CD8-positive, alpha-beta memory T cell (primary cell): ENCODE results near the gene MGMT. TPM values are rescaled to one million over a fixed set of nuclear protein-coding genes. Genes with fewer than 3 reads are reported as not detected.
A peak's percentile ranks its signal among the peaks of the same experiment; 100 is the strongest.

ENCODE experiments used
- CTCF ChIA-PET: fragments of 350-600 bp; sonication (Branson Sonifier 250); formaldehyde crosslinking; loops from one replicate; lab custom pipeline; 2021; ENCODE audit warnings: antibody characterized with exemption; lab: Charles Lee
- POLR2A ChIA-PET: fragments of 350-600 bp; sonication (Branson Sonifier 250); formaldehyde crosslinking; loops from one replicate; lab custom pipeline; 2021; ENCODE audit warnings: antibody characterized with exemption; lab: Charles Lee
- DNase-seq, 5 donors: peaks; one replicate each; pipeline versions ENCODE4 v3.0.0 to v3.0.0-alpha.2; 2020 to 2022; ENCODE audit warnings: mixed read lengths in 1 of 5
- H3K27ac ChIP-seq: one replicate; pipeline ENCODE4 v1.7.0; 2013; ENCODE audit warnings: low read depth, mild to moderate bottlenecking, low read length, moderate library complexity
- H3K27me3 ChIP-seq: 2 replicates; pipeline ENCODE4 v1.7.0; 2013; ENCODE audit warnings: low read length, mild to moderate bottlenecking; ENCODE audit not compliant: insufficient read depth, poor library complexity, severe bottlenecking
- H3K36me3 ChIP-seq: 2 replicates; pipeline ENCODE4 v1.7.0; 2013; ENCODE audit warnings: mild to moderate bottlenecking, low read length, moderate library complexity; ENCODE audit not compliant: insufficient read depth
- H3K4me1 ChIP-seq: 2 replicates; pipeline ENCODE4 v1.7.0; 2013; ENCODE audit warnings: mild to moderate bottlenecking, low read length, moderate library complexity; ENCODE audit not compliant: insufficient read depth
- H3K4me3 ChIP-seq: 2 replicates; pipeline ENCODE4 v1.7.0; 2013; ENCODE audit warnings: mild to moderate bottlenecking, low read length
- H3K9me3 ChIP-seq: 2 replicates; pipeline ENCODE4 v1.7.0; 2013; ENCODE audit warnings: mild to moderate bottlenecking, low read length
- H3K27ac Mint-ChIP-seq, 8 donors: one replicate each; pipeline ENCODE4 v1.8.0; 2020 to 2021; ENCODE audit warnings: mixed read lengths in 8 of 8, mild to moderate bottlenecking in 6 of 8, inconsistent platforms in 3 of 8, moderate library complexity in 3 of 8
- H3K27me3 Mint-ChIP-seq, 2 donors: one replicate each; pipeline ENCODE4 v1.8.0; 2020 to 2021; ENCODE audit warnings: mixed read lengths in 2 of 2, mild to moderate bottlenecking in 1 of 2, moderate library complexity in 1 of 2
- H3K36me3 Mint-ChIP-seq, 3 donors: one replicate each; pipeline ENCODE4 v1.8.0; 2020 to 2021; ENCODE audit warnings: mixed read lengths in 3 of 3, inconsistent platforms in 1 of 3, mild to moderate bottlenecking in 1 of 3
- H3K4me1 Mint-ChIP-seq, 3 donors: one replicate each; pipeline ENCODE4 v1.8.0; 2020 to 2021; ENCODE audit warnings: mixed read lengths in 3 of 3, inconsistent platforms in 1 of 3, mild to moderate bottlenecking in 1 of 3
- H3K4me3 Mint-ChIP-seq, 7 donors: one replicate each; pipeline ENCODE4 v1.8.0; 2020 to 2021; ENCODE audit warnings: mixed read lengths in 7 of 7, mild to moderate bottlenecking in 6 of 7, moderate library complexity in 4 of 7, inconsistent platforms in 2 of 7
- H3K9me3 Mint-ChIP-seq, 5 donors: one replicate each; pipeline ENCODE4 v1.8.0; 2020 to 2022; ENCODE audit warnings: mixed read lengths in 5 of 5, mild to moderate bottlenecking in 3 of 5, moderate library complexity in 2 of 5, inconsistent platforms in 1 of 5
- polyA plus RNA-seq: library from polyadenylated mRNA; unstranded; fragments of 300-500 nt; fragmentation: Illumina TruSeq; gene quantifications from one replicate; pipeline ENCODE4 v1.2.3, GENCODE V29; 2021
- total RNA-seq, 2 experiments: library from RNA; stranded (reverse); gene quantifications; one replicate each; pipeline ENCODE4 v1.2.3, GENCODE V29; 2021

The MGMT gene
- total and polyA plus RNA-seq, 3 experiments from 2014 or later: 19.7 to 31.7 (median 22.4) TPM

DNA sequence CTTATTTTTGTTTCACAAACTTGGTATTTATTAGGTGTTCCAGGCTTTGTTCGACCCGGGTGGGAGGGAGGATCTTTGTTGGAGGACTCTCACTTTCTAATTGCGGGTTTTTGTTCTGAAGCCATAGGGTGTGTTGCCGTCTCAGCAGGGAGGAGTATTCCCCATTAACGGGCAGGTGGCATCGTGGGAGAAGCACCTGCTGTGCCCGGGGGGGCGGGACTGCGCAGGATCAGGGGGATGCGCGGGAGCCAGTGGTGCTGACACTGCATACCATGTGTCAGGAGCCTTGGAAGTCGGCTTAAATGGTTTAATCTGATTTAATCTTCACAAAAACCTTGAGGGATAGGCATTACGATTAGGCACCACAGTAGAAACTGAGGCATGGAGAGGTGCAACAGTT, 113.0 kb downstream of the MGMT start:
- H3K36me3 ChIP-seq: no peaks in the 10 kb centered on the region
- H3K4me1 Mint-ChIP-seq: peaks cover 0 to 5% (median 0%) of the 10 kb centered on the region in 3 donors
- ChIA-PET CTCF (no interaction called here), POLR2A (no interaction called here)
- H3K27me3 Mint-ChIP-seq: no peaks in the 10 kb centered on the region
- no peak overlapping the region for H3K4me3 ChIP-seq
- no peaks in the 10 kb centered on the region for H3K4me1 ChIP-seq
- no peak overlapping the region for H3K27ac Mint-ChIP-seq
- H3K27ac ChIP-seq: no peak overlapping the region
- H3K27me3 ChIP-seq: no peaks in the 10 kb centered on the region
- peaks cover 4 to 55% (median 25%) of the 10 kb centered on the region in 5 donors for H3K9me3 Mint-ChIP-seq
- no peak overlapping the region for H3K4me3 Mint-ChIP-seq
- peaks cover 9 to 45% (median 19%) of the 10 kb centered on the region in 3 donors for H3K36me3 Mint-ChIP-seq
- no peak for DNase-seq
- no peaks in the 10 kb centered on the region for H3K9me3 ChIP-seq

DNA sequence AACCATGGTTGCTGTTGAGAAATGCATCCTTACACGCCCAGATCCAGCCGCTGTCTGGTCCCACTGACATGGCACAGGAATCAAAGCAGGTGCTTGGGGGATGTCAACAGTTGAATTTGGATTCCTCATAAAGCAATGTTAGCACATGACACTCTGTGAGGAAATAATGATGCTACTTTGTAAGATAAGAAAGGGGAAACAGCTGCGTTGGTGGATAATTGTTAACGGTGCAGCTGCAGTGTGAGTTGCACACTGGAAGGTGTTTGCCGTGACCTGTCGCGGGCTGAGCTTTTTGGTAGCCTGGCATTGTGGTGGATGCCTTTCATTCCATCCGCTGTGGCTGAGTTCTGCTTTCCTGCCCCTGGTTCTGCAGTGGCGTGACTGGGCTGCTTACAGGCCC, 113.9 kb downstream of the MGMT start:
- Histone ChIP-seq H3K27ac (no peak overlapping the region), H3K4me1 (no peaks in the 10 kb centered on the region), H3K27me3 (no peaks in the 10 kb centered on the region), H3K4me3 (no peak overlapping the region), H3K9me3 (no peaks in the 10 kb centered on the region), H3K36me3 (no peaks in the 10 kb centered on the region)
- no peaks in the 10 kb centered on the region for H3K27me3 Mint-ChIP-seq
- no peak for DNase-seq
- ChIA-PET POLR2A (no interaction called here), CTCF (no interaction called here)
- peaks cover 0 to 5% (median 0%) of the 10 kb centered on the region in 3 donors for H3K4me1 Mint-ChIP-seq
- H3K9me3 Mint-ChIP-seq: peaks cover 13 to 63% (median 33%) of the 10 kb centered on the region in 5 donors
- H3K36me3 Mint-ChIP-seq: peaks cover 9 to 54% (median 26%) of the 10 kb centered on the region in 3 donors
- H3K4me3 Mint-ChIP-seq: no peak overlapping the region
- no peak overlapping the region for H3K27ac Mint-ChIP-seq

DNA sequence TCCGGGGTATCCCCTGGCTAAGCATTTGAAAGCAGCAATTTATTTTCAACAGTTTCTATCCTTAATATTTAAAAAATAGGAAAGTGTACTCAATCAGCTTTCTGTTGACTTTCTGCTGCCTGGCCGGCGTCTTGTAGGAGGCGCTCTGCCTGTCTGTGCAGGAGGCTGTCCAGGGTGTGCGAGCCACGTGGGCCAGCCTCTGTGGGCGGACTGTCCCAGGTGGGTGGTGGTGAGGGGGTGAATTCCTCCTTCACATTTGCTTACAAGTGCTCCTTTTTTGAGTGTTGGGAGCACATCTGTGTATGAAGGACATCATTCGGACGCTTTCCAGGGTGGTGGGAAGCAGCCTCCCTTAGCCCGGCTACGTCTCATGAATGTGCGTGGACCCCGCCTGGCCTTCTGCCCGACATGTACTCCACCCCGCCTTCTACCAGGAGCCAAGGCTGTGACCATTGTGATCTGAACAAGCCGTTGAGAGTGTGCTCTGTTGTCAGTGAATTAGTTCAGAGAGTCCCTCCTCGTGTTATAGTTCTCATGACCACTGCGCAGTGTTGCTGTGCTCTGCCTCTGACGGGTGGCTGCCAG, 114.9 kb downstream of the MGMT start:
- Histone ChIP-seq H3K36me3 (no peaks in the 10 kb centered on the region), H3K27ac (no peak overlapping the region), H3K27me3 (no peaks in the 10 kb centered on the region), H3K4me1 (no peaks in the 10 kb centered on the region), H3K9me3 (peaks cover 6% of the 10 kb centered on the region), H3K4me3 (no peak overlapping the region)
- H3K27ac Mint-ChIP-seq: no peak overlapping the region
- H3K36me3 Mint-ChIP-seq: peaks cover 11 to 64% (median 32%) of the 10 kb centered on the region in 3 donors
- ChIA-PET POLR2A (no interaction called here), CTCF (no interaction called here)
- no peak overlapping the region for H3K4me3 Mint-ChIP-seq
- no peaks in the 10 kb centered on the region for H3K27me3 Mint-ChIP-seq
- peaks cover 0 to 5% (median 0%) of the 10 kb centered on the region in 3 donors for H3K4me1 Mint-ChIP-seq
- DNase-seq: no peak
- H3K9me3 Mint-ChIP-seq: peaks cover 23 to 73% (median 43%) of the 10 kb centered on the region in 5 donors

DNA sequence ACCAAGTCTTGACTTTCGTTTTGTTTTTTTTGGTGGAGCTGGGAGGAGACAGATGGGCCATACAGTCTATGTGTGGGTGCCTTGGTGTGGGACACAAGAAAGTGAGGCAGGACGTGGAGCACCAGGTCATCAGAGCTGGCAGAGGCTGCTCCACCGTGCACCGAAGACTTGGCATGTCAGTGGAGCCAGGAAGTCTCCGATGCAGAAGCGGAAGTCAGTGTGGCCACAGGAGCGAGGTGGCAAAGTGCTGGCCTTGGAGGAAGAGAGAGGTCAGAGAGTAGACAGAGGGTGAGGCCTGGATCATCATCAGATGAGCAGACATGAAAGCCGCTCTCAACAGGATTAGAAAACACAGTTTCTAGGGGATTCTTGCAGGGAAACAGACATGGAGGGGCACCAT, 116.8 kb downstream of the MGMT start:
- H3K27me3 ChIP-seq: no peaks in the 10 kb centered on the region
- peaks cover 33 to 92% (median 61%) of the 10 kb centered on the region in 5 donors for H3K9me3 Mint-ChIP-seq

DNA sequence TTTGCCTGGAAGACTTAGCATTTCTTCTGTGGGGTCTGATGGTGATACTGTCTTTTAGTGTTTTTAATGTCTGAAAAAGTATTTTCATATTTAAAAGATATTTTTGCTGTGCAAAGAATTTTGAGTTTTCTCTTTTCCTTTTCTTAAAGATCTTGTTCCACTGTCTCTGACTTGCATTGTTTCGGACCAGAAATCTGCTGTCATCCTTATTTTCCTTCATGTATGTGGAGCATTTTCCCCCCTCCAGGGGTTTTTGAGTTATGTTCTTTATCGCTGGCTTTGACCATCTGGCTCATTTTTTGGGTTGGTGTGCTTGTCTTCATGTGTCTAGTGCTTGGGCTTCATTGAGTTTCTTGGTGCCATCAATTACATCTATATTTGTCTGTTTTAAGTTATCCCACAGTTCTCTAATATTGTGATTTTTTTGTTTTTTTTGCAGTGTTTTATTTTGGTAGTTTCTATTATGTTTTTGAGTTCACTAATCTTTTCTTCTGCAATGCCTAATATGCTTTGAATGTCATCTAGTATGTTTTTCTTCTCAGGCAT, 119.9 kb downstream of the MGMT start:
- H3K36me3 Mint-ChIP-seq: peaks cover 20 to 85% (median 60%) of the 10 kb centered on the region in 3 donors
- ChIA-PET CTCF (no interaction called here), POLR2A (no interaction called here)
- Histone ChIP-seq H3K27me3 (no peaks in the 10 kb centered on the region), H3K27ac (no peak overlapping the region), H3K36me3 (no peaks in the 10 kb centered on the region), H3K4me3 (no peak overlapping the region), H3K4me1 (no peaks in the 10 kb centered on the region), H3K9me3 (peaks cover 9% of the 10 kb centered on the region)
- DNase-seq: no peak
- peak overlapping the region in 1 of 8 donors; percentile 2 for H3K27ac Mint-ChIP-seq
- H3K4me1 Mint-ChIP-seq: peaks cover 0 to 4% (median 0%) of the 10 kb centered on the region in 3 donors
- no peak overlapping the region for H3K4me3 Mint-ChIP-seq
- no peaks in the 10 kb centered on the region for H3K27me3 Mint-ChIP-seq
- H3K9me3 Mint-ChIP-seq: peaks cover 31 to 90% (median 69%) of the 10 kb centered on the region in 5 donors

More for the DNA sequence above, 116.8 kb downstream of the MGMT start:
- Histone ChIP-seq H3K9me3 (peaks cover 9% of the 10 kb centered on the region), H3K36me3 (no peaks in the 10 kb centered on the region), H3K4me3 (no peak overlapping the region), H3K27ac (no peak overlapping the region), H3K4me1 (no peaks in the 10 kb centered on the region)
- H3K27me3 Mint-ChIP-seq: no peaks in the 10 kb centered on the region
- peaks cover 20 to 81% (median 47%) of the 10 kb centered on the region in 3 donors for H3K36me3 Mint-ChIP-seq
- H3K4me3 Mint-ChIP-seq: no peak overlapping the region
- peaks cover 0 to 5% (median 0%) of the 10 kb centered on the region in 3 donors for H3K4me1 Mint-ChIP-seq
- DNase-seq: no peak
- H3K27ac Mint-ChIP-seq: peak overlapping the region in 1 of 8 donors; percentile 39
- POLR2A ChIA-PET: no interaction called here
- CTCF ChIA-PET: no interaction called here

DNA sequence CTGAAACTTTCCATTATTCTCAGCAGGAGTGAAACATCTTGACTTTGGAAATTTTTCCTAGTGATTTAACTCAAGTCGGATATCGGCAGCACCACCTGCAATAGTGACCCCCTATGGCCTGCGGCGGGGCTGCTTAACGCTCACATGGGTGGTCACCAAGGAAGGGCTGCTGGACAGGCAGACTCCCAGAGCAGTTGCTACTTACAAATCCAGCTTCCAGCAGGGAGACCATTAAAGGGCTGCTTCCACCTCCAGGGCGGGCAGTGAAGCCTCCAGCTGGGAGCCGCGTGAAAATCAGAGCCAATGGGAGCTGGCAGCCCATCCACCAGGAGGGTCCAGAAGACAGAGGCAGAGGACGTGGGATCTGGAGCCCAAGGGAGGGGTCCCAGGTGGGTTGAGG, 122.5 kb downstream of the MGMT start:
- H3K27me3 ChIP-seq: no peaks in the 10 kb centered on the region
- no peak overlapping the region for H3K4me3 ChIP-seq
- CTCF ChIA-PET: no interaction called here
- no peak overlapping the region for H3K27ac ChIP-seq
- H3K4me3 Mint-ChIP-seq: no peak overlapping the region
- POLR2A ChIA-PET: no interaction called here
- H3K27ac Mint-ChIP-seq: peak overlapping the region in 1 of 8 donors; percentile 50
- peaks cover 31 to 87% (median 65%) of the 10 kb centered on the region in 5 donors for H3K9me3 Mint-ChIP-seq
- peaks cover 9% of the 10 kb centered on the region for H3K9me3 ChIP-seq
- no peaks in the 10 kb centered on the region for H3K27me3 Mint-ChIP-seq
- no peaks in the 10 kb centered on the region for H3K36me3 ChIP-seq
- H3K4me1 ChIP-seq: no peaks in the 10 kb centered on the region
- H3K36me3 Mint-ChIP-seq: peaks cover 22 to 80% (median 65%) of the 10 kb centered on the region in 3 donors
- H3K4me1 Mint-ChIP-seq: no peaks in the 10 kb centered on the region
- no peak for DNase-seq

DNA sequence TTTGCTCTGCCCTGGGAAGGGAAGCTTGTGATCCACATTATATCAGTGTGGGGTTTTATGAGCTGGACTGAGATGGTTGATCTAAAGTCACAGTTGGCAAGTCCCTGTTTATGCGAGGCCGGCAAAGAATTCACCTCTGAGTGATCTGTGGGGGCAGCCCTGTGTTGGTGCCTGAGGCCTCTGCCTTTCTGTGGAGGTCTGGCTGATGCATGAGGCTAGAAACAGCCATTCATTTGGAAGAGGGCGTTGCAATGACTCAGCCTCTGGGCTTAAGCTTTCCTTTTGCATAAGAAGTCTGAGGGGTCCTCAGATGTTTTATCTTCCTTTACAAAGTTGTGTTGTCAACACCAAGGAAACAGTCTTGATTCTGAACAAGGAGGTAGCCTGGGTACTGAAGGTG, 126.9 kb downstream of the MGMT start:
- no peak overlapping the region for H3K4me3 Mint-ChIP-seq
- no peak overlapping the region for H3K4me3 ChIP-seq
- peaks cover 0 to 84% (median 38%) of the 10 kb centered on the region in 5 donors for H3K9me3 Mint-ChIP-seq
- no peaks in the 10 kb centered on the region for H3K27me3 Mint-ChIP-seq
- no peaks in the 10 kb centered on the region for H3K9me3 ChIP-seq
- CTCF ChIA-PET: no interaction called here
- H3K4me1 ChIP-seq: no peaks in the 10 kb centered on the region
- no peaks in the 10 kb centered on the region for H3K27me3 ChIP-seq
- POLR2A ChIA-PET: no interaction called here
- DNase-seq: no peak
- no peak overlapping the region for H3K27ac Mint-ChIP-seq
- no peak overlapping the region for H3K27ac ChIP-seq
- no peaks in the 10 kb centered on the region for H3K4me1 Mint-ChIP-seq
- H3K36me3 ChIP-seq: no peaks in the 10 kb centered on the region
- H3K36me3 Mint-ChIP-seq: peaks cover 19 to 76% (median 43%) of the 10 kb centered on the region in 3 donors

DNA sequence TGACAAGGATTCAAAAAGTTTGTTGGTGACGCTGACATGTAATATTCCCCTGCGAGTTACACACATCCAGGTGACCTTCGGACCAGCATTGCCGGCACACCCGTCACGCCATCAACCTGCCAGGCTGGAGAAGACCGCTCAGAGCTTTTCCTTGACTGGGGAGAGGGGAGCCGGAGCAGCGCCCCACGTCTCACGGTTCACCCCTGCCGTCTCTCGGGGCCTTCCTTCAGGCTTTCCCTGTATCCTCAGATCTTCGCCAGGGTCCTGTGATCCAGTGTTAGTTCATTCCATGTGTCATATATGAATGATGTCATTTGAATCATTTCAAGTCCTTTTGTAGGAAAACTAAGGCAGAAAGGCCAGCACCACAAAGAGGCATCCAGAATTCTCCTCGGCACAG, 127.8 kb downstream of the MGMT start:
- Mint-ChIP-seq H3K4me3 (no peak overlapping the region), H3K9me3 (peaks cover 0 to 83% (median 33%) of the 10 kb centered on the region in 5 donors), H3K27me3 (no peaks in the 10 kb centered on the region), H3K27ac (no peak overlapping the region), H3K4me1 (no peaks in the 10 kb centered on the region), H3K36me3 (peaks cover 19 to 76% (median 36%) of the 10 kb centered on the region in 3 donors)
- H3K27ac ChIP-seq: no peak overlapping the region
- no peaks in the 10 kb centered on the region for H3K27me3 ChIP-seq
- no peaks in the 10 kb centered on the region for H3K36me3 ChIP-seq
- H3K9me3 ChIP-seq: no peaks in the 10 kb centered on the region
- no peak overlapping the region for H3K4me3 ChIP-seq
- POLR2A ChIA-PET: no interaction called here
- no peak for DNase-seq
- CTCF ChIA-PET: no interaction called here
- H3K4me1 ChIP-seq: no peaks in the 10 kb centered on the region
